ENCODE measurements around the gene CTXN1. TPM values are rescaled to one million over a fixed set of nuclear protein-coding genes. Genes with fewer than 3 reads are reported as not detected.

The CTXN1 gene
- total and polyA plus RNA-seq, 2 donors (not counting 1 experiment from before 2014, with no cell fraction given): not detected

DNA sequence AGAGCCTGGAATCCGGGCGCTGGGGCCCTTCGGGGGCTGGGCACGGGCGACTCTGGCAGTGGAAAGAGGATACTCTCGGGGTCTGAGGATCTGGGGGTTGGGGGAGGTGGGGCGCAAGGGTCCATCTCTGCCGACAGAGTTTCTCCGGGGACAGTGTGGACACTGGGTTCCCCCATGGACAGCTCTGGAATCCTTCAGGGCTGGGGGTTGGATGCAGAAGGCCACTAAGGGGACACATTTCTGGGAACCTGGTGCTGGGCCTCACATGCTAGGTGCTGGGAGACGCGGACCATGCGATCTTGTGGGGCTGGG is 9.0 kb downstream of the CTXN1 start:
- no peak for ATAC-seq (ENCODE audit: low read depth)
- H3K27me3 Mint-ChIP-seq: peaks cover 24% of the 10 kb centered on the region
- H3K4me3 Mint-ChIP-seq: peak overlapping the region; percentile 82
- peaks cover 38% of the 10 kb centered on the region for H3K4me1 Mint-ChIP-seq
- peaks cover 3 to 4% of the 10 kb centered on the region in 2 experiments for H3K36me3 ChIP-seq (replicated peaks in 1 of 2; ENCODE audit: control extremely low read depth in 1 of 2, control insufficient read depth in 1 of 2, extremely low read depth in 1 of 2, insufficient read depth in 2 of 2, low read length in 1 of 2)
- intact Hi-C loops (cut with micrococcal nuclease): no loop called here
- H3K9me3 ChIP-seq (ENCODE audit: control extremely low read depth in 1 of 3, control insufficient read depth in 2 of 3, insufficient read depth in 1 of 3, low read length in 2 of 3): peaks cover 0 to 28% (median 0%) of the 10 kb centered on the region in 3 donors
- H3K4me2 ChIP-seq (replicated peaks; ENCODE audit: low read depth, low read length, poor library complexity, severe bottlenecking): peak overlapping the region; percentile 87
- peaks cover 51% of the 10 kb centered on the region for H4K20me1 ChIP-seq (ENCODE audit: control insufficient read depth, insufficient read depth, low read length, poor library complexity, severe bottlenecking)
- POLR2A ChIA-PET: interaction anchor here (1.7 kb wide), 1 partner anchor 13 kb away, joined by 6 read pairs; the partner anchor contains the start of gene MAP2K7
- peaks cover 56% of the 10 kb centered on the region in 2 donors for H3K4me1 ChIP-seq (ENCODE audit: control insufficient read depth in 2 of 2, insufficient read depth in 2 of 2, low read length in 2 of 2)
- peak overlapping the region in 3 of 5 experiments; percentile 18 to 48 (median 18) for H3K4me3 ChIP-seq (ENCODE audit: control extremely low read depth in 1 of 5, extremely low read depth in 1 of 5, insufficient read depth in 1 of 5, low read depth in 2 of 5, low read length in 4 of 5)
- H3K79me2 ChIP-seq (ENCODE audit: control insufficient read depth, insufficient read depth, low read length): peaks cover 3% of the 10 kb centered on the region
- H3K9ac ChIP-seq (ENCODE audit: low read length): peak overlapping the region; percentile 52
- DNase-seq: no peak
- CTCF ChIA-PET: interaction anchor here (1.0 to 3.7 kb wide), 3 partner anchors 9 to 44 kb away, joined by 3 to 21 read pairs (median 3); partner anchors contain the start of gene TIMM44
- TF ChIP-seq, protein P1, sequence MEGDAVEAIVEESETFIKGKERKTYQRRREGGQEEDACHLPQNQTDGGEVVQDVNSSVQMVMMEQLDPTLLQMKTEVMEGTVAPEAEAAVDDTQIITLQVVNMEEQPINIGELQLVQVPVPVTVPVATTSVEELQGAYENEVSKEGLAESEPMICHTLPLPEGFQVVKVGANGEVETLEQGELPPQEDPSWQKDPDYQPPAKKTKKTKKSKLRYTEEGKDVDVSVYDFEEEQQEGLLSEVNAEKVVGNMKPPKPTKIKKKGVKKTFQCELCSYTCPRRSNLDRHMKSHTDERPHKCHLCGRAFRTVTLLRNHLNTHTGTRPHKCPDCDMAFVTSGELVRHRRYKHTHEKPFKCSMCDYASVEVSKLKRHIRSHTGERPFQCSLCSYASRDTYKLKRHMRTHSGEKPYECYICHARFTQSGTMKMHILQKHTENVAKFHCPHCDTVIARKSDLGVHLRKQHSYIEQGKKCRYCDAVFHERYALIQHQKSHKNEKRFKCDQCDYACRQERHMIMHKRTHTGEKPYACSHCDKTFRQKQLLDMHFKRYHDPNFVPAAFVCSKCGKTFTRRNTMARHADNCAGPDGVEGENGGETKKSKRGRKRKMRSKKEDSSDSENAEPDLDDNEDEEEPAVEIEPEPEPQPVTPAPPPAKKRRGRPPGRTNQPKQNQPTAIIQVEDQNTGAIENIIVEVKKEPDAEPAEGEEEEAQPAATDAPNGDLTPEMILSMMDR (IDR thresholded peaks at IDR 0.05): no peak
- no peak for TF ChIP-seq EZH2 (IDR thresholded peaks at IDR 0.05; ENCODE audit: borderline replicate concordance, insufficient read depth, low read depth, low read length, poor library complexity, severe bottlenecking)
- no peak overlapping the region for H3K27ac ChIP-seq (ENCODE audit: low read length in 2 of 2)
- peaks cover 0 to 47% (median 25%) of the 10 kb centered on the region in 4 experiments for H3K27me3 ChIP-seq (replicated peaks in 1 of 4; ENCODE audit: control extremely low read depth in 1 of 4, control insufficient read depth in 3 of 4, insufficient read depth in 4 of 4, low read length in 3 of 4)
- 5% methylated on average over 12 of the region's 12 CpGs for WGBS (ENCODE audit: insufficient coverage)
- peak overlapping the region; percentile 41 for H3K27ac Mint-ChIP-seq
- no peaks in the 10 kb centered on the region for H3K9me3 Mint-ChIP-seq (ENCODE audit: insufficient read depth)
- peak overlapping the region; percentile 61 for H2AFZ ChIP-seq (ENCODE audit: insufficient read depth, low read depth, low read length, poor library complexity, severe bottlenecking)
